ENCODE measurements around the gene ATP5F1E. TPM values are rescaled to one million over a fixed set of nuclear protein-coding genes. Genes with fewer than 3 reads are reported as not detected.

Gene ATP5F1E
- total and polyA plus RNA-seq, 2 of the 4 experiments (the other 2 are of a cell fraction), result 3.8 to 34.5 TPM

DNA sequence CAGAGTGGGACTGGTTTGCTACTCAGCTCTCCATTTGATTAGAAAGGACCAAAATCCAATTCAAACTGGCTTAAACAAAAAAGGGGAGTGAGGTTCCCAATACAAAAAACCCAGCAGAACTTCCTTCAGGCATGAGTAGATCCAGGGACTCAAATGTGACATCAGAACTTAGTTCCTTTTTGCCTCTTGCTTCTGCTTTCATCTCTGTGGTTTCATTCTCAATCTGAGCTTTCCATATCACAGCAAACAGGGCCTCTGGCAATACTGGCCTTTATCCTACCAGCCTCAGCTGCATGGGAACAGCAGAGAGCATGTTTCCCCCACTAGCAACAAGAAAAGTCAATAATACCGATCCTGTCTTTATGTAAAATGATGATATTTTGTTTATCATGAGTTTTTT lies 39.1 kb upstream of the ATP5F1E start:
- ATAC-seq (ENCODE audit: low read depth) (no peak), DNase-seq (no peak)
- no peak overlapping the region for H3K4ac ChIP-seq (ENCODE audit: low read depth, low read length)
- H2AK9ac ChIP-seq (replicated peaks; ENCODE audit: low read depth, low read length, poor library complexity), result no peak overlapping the region
- no peak overlapping the region for H2BK120ac ChIP-seq (ENCODE audit: low read depth, low read length)
- H3K14ac ChIP-seq (replicated peaks; ENCODE audit: low read depth, low read length), result no peak overlapping the region
- no peak overlapping the region for H3K56ac ChIP-seq (ENCODE audit: extremely low read depth, insufficient read depth, low read length)
- no peak overlapping the region for H4K91ac ChIP-seq (ENCODE audit: insufficient read depth, low read depth, low read length)
- WGBS, 2 experiments (ENCODE audit: extremely low coverage in 2 of 2, insufficient read length in 1 of 2), result no CpG with 5 or more reads among the region's 1 CpG
- CTCF ChIA-PET, result interaction anchor here (1.1 kb wide), 1 partner anchor 16 kb away, joined by 6 read pairs; no protein-coding TSS in a partner anchor
- H3K9me3 ChIP-seq (ENCODE audit: control insufficient read depth, insufficient read depth, low read length), result no peaks in the 10 kb centered on the region
- no peak overlapping the region for H3K9ac ChIP-seq (ENCODE audit: low read depth, low read length)
- peaks cover 25% of the 10 kb centered on the region for H3K27me3 ChIP-seq (ENCODE audit: control insufficient read depth, insufficient read depth, low read length)
- no peak overlapping the region for H2AK5ac ChIP-seq (ENCODE audit: low read depth, low read length)
- H3K27ac ChIP-seq (ENCODE audit: insufficient read depth, low read length), result no peak overlapping the region
- TF ChIP-seq, protein P1, sequence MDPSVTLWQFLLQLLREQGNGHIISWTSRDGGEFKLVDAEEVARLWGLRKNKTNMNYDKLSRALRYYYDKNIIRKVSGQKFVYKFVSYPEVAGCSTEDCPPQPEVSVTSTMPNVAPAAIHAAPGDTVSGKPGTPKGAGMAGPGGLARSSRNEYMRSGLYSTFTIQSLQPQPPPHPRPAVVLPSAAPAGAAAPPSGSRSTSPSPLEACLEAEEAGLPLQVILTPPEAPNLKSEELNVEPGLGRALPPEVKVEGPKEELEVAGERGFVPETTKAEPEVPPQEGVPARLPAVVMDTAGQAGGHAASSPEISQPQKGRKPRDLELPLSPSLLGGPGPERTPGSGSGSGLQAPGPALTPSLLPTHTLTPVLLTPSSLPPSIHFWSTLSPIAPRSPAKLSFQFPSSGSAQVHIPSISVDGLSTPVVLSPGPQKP (IDR thresholded peaks at IDR 0.05; ENCODE audit: borderline replicate concordance, low read depth, low read length), result no peak
- TF ChIP-seq RCOR1 (IDR thresholded peaks at IDR 0.05; ENCODE audit: insufficient replicate concordance, low read length), result no peak
- TF ChIP-seq RAD21 (IDR thresholded peaks at IDR 0.05; ENCODE audit: low read length), result no peak
- intact Hi-C loops (cut with micrococcal nuclease), result no loop called here
- H2BK15ac ChIP-seq (ENCODE audit: low read depth, low read length), result no peak overlapping the region
- H3K79me1 ChIP-seq (ENCODE audit: low read depth in 1 of 2, low read length in 2 of 2), result no peaks in the 10 kb centered on the region
- H3K4me3 ChIP-seq (ENCODE audit: insufficient read depth, low read depth, low read length), result no peak overlapping the region
- H2AFZ ChIP-seq (replicated peaks; ENCODE audit: low read length, poor library complexity), result no peak overlapping the region
- POLR2A ChIA-PET (ENCODE audit: unreplicated experiment), result no interaction called here
- no peak overlapping the region for H4K8ac ChIP-seq (ENCODE audit: low read depth in 2 of 2, low read length in 2 of 2)
- H3K4me2 ChIP-seq (ENCODE audit: low read depth, low read length), result no peak overlapping the region
- H2BK20ac ChIP-seq (ENCODE audit: low read depth, low read length), result no peak overlapping the region
- H3K18ac ChIP-seq (ENCODE audit: low read depth, low read length), result no peak overlapping the region
- in situ Hi-C loops (cut with MboI; ENCODE audit: low sequenced_read_pairs), result no loop called here
- no peaks in the 10 kb centered on the region for H3K36me3 ChIP-seq (ENCODE audit: control insufficient read depth, insufficient read depth, low read length)
- H3K4me1 ChIP-seq (ENCODE audit: control insufficient read depth, insufficient read depth, low read length), result no peaks in the 10 kb centered on the region
- BruUV-seq (replicated peaks), result no TSS peak
- no peak overlapping the region for H4K5ac ChIP-seq (ENCODE audit: low read depth, low read length)
- no peak overlapping the region for H3K23ac ChIP-seq (ENCODE audit: low read depth, low read length)
- dilution Hi-C loops (cut with HindIII; ENCODE audit: low sequenced_read_pairs, unreplicated experiment), result no loop called here
- H4K20me1 ChIP-seq (ENCODE audit: insufficient read depth, low read length), result no peaks in the 10 kb centered on the region
- no peaks in the 10 kb centered on the region for H3K9me1 ChIP-seq (ENCODE audit: insufficient read depth, low read length)
- no peak overlapping the region for H2BK5ac ChIP-seq (ENCODE audit: low read depth, low read length, poor library complexity, severe bottlenecking)
